ENCODE measurements around the gene NUDT16L1. TPM values are rescaled to one million over a fixed set of nuclear protein-coding genes. Genes with fewer than 3 reads are reported as not detected.

Gene NUDT16L1
- total and polyA plus RNA-seq, 2 of the 8 experiments (the other 6 are each of a cell fraction or from before 2014, with no cell fraction given) = 34.8 to 77.3 TPM

DNA sequence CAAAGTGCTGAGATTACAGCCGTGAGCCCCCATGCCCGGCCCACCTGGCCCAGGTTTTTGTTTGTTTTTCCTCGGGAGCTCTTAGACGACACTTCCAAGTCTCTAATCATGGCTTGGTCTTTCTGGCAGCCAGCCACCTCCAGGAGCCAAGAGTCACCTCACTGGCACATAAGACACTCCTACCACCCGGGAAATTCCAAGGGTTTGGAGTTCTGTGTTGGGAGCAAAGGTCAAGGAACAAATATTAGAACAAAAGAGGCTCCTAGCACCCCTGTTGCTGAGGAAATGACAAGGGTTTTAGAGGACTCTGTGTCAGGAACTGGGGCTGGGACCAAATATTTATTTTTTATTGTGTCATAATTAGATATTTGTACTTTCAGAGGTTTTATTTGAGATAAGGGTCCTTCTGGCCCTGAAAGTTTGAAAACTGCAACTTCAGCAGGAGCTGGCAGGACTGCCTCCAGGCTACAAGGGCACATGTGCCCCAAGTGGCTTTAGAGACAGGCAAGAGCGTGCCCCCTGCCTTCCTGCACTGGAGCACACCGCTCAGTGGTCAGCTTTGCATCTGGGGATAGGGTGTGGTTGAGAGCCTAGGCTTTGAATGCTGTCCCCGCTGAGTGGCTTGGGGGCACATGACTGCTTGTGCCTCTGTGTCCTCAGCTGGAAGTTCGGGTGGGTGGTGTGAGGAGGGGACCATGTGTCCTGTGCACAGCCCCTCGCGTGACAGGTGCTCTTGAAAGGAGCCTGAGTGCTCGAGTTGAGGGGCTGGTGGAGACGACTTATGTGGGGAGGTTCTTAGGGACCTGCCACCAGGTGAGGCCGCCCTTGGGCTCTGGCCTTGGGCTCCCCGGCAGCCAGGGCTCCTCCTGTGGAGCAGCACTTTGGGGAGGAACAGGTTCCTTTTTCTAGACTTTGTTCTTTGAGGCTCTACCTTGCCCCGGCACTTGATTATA is 39.1 kb upstream of the NUDT16L1 start (continued):
- TF ChIP-seq TAF7 (optimal IDR thresholded peaks at IDR 0.05; ENCODE audit: borderline replicate concordance, low read depth, low read length) = no peak
- TF ChIP-seq EGR1 (IDR thresholded peaks at IDR 0.05; ENCODE audit: borderline replicate concordance, low read depth, low read length) = no peak
- no peak for TF ChIP-seq TBP (IDR thresholded peaks at IDR 0.05; ENCODE audit: low read depth, low read length)
- TF ChIP-seq RBBP5 (IDR thresholded peaks at IDR 0.05; ENCODE audit: borderline replicate concordance, low read depth, low read length) = no peak
- TF ChIP-seq, protein P1, sequence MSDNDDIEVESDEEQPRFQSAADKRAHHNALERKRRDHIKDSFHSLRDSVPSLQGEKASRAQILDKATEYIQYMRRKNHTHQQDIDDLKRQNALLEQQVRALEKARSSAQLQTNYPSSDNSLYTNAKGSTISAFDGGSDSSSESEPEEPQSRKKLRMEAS (IDR thresholded peaks at IDR 0.05) = no peak
- TF ChIP-seq TEAD4 (IDR thresholded peaks at IDR 0.05; ENCODE audit: low read depth, low read length) = no peak
- no peak for TF ChIP-seq BCL11A (IDR thresholded peaks at IDR 0.05; ENCODE audit: low read depth in 2 of 2, low read length in 2 of 2)
- no peak for TF ChIP-seq POLR2A (IDR thresholded peaks at IDR 0.05; ENCODE audit: control extremely low read depth in 1 of 2, low read depth in 2 of 2, low read length in 2 of 2)

Measured in H1 (cell line).